NB4 (cell line): ENCODE data around the gene SLC39A11.

Source experiments
- DNase-seq: peaks from one replicate; pipeline ENCODE4 v3.0.0; 2010; ENCODE audit warnings: low read depth
- H3K4me3 ChIP-seq: one replicate; pipeline ENCODE4 v1.5.1; 2011; ENCODE audit warnings: mild to moderate bottlenecking, low read depth, low read length, moderate library complexity
- MAX ChIP-seq: IDR thresholded peaks from 2 replicates; pipeline ENCODE4 v1.6.1; 2011; ENCODE audit warnings: low read depth, low read length
- MYC ChIP-seq: IDR thresholded peaks from 2 replicates; pipeline ENCODE4 v1.6.1; 2011; ENCODE audit warnings: low read depth, low read length
- POLR2A ChIP-seq: IDR thresholded peaks from 2 replicates; pipeline ENCODE4 v1.6.1; 2011; ENCODE audit warnings: mild to moderate bottlenecking; ENCODE audit not compliant: insufficient read length; ENCODE audit errors: extremely low read depth
- TF ChIP-seq, protein P1 (sequence below): IDR thresholded peaks from one replicate; pipeline ENCODE4 v1.5.1; 2012; ENCODE audit warnings: low read depth, low read length

SLC39A11 gene

GRCh38 chr17:72890711-72891110 is 201.8 kb downstream of the SLC39A11 start:
- no peak overlapping the region for H3K4me3 ChIP-seq
- DNase-seq: no peak
- TF ChIP-seq, protein P1, sequence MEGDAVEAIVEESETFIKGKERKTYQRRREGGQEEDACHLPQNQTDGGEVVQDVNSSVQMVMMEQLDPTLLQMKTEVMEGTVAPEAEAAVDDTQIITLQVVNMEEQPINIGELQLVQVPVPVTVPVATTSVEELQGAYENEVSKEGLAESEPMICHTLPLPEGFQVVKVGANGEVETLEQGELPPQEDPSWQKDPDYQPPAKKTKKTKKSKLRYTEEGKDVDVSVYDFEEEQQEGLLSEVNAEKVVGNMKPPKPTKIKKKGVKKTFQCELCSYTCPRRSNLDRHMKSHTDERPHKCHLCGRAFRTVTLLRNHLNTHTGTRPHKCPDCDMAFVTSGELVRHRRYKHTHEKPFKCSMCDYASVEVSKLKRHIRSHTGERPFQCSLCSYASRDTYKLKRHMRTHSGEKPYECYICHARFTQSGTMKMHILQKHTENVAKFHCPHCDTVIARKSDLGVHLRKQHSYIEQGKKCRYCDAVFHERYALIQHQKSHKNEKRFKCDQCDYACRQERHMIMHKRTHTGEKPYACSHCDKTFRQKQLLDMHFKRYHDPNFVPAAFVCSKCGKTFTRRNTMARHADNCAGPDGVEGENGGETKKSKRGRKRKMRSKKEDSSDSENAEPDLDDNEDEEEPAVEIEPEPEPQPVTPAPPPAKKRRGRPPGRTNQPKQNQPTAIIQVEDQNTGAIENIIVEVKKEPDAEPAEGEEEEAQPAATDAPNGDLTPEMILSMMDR: no peak
- TF ChIP-seq POLR2A (no peak), MYC (no peak), MAX (no peak)

DNA sequence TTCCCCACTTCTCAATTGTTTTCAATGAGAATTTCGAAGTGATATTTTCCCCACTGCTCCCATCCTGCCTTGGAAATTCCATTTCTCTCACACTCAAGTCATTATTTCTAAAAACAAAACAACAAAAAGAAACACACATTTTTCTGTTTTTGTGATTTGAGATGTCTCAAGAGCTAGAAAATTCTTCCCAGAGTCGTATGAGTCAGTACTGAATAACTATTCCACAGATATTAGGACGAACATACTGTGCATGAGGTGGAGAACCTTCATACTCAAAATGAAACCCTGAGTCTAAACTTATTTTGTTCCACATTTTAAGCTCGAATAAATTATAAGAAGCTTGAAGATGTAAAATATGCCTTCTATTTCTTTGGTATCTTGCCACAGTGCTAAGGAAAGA is 204.6 kb downstream of the SLC39A11 start:
- DNase-seq: no peak
- H3K4me3 ChIP-seq: no peak overlapping the region
- TF ChIP-seq MAX: no peak
- no peak for TF ChIP-seq POLR2A
- TF ChIP-seq MYC: no peak
- TF ChIP-seq, protein P1: no peak

- H3K4me3 ChIP-seq: no peak overlapping the region
- DNase-seq: no peak
- TF ChIP-seq MAX: no peak
These were observed 205.2 kb downstream of the SLC39A11 start for GRCh38 chr17:72887322-72887721.

DNA sequence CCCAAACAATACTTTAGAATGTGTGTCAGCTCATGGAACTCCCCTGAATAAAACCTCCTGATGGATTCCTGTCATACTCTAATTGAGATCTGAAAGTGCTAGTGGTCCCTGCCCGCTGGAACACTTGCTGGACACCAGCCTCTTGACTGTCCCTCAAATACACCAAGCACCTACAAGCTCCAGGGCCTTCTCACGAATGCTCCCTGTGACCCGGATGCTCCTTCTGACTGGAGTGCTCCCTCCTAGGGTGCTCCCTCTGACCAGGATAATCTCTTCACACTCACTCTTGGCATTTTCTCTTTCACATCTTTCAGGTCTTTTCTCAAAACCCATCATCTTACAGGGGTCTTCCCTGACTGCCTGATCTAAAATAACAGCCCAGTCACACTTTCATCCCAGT is 205.9 kb downstream of the SLC39A11 start:
- DNase-seq: no peak
- no peak for TF ChIP-seq POLR2A
- TF ChIP-seq MYC: no peak
- TF ChIP-seq, protein P1: no peak
- TF ChIP-seq MAX: no peak
- no peak overlapping the region for H3K4me3 ChIP-seq

GRCh38 chr17:72884066-72884465 is 208.4 kb downstream of the SLC39A11 start:
- TF ChIP-seq, protein P1: no peak
- H3K4me3 ChIP-seq: no peak overlapping the region
- no peak for DNase-seq

GRCh38 chr17:72883351-72883750 is 209.1 kb downstream of the SLC39A11 start:
- TF ChIP-seq MAX: no peak
- TF ChIP-seq POLR2A: no peak
- no peak for TF ChIP-seq MYC
- TF ChIP-seq, protein P1: no peak
- DNase-seq: no peak
- H3K4me3 ChIP-seq: no peak overlapping the region
